AG08395 (cell line): ENCODE measurements around the gene TIMP4.

Source experiments
- DNase-seq: peaks from one replicate; pipeline ENCODE4 v3.0.0; 2012; ENCODE audit warnings: mixed read lengths, low spot score

Gene TIMP4

GRCh38 chr3:12158387-12159226, at the start of gene TIMP4:
Gene TIMP4, minus strand, starts transcription at chr3:12158912. Its CDS starts 72 bp downstream, at chr3:12158840.
- peak; percentile 22 for DNase-seq

GRCh38 chr3:12205171-12205570, 46.5 kb upstream of the TIMP4 start:
- no peak for DNase-seq

- no peak for DNase-seq
Measured at GRCh38 chr3:12201813-12202212, 43.1 kb upstream of the TIMP4 start.

- peak; percentile 44 for DNase-seq
Measured at GRCh38 chr3:12198301-12198700, 39.6 kb upstream of the TIMP4 start.

GRCh38 chr3:12197475-12197874, 38.8 kb upstream of the TIMP4 start:
- no peak for DNase-seq

- no peak for DNase-seq
Measured at GRCh38 chr3:12196684-12197083, 38.0 kb upstream of the TIMP4 start.

GRCh38 chr3:12195231-12195630, 36.5 kb upstream of the TIMP4 start:
- DNase-seq, result no peak

- DNase-seq, result no peak
Measured at GRCh38 chr3:12194669-12195161, 36.0 kb upstream of the TIMP4 start.

GRCh38 chr3:12194209-12194608, 35.5 kb upstream of the TIMP4 start:
- peak; percentile 56 for DNase-seq

- peak; percentile 86 for DNase-seq
Measured at GRCh38 chr3:12193485-12194165, 34.9 kb upstream of the TIMP4 start.

GRCh38 chr3:12192655-12193484, 34.2 kb upstream of the TIMP4 start:
- no peak for DNase-seq

GRCh38 chr3:12192173-12192572, 33.5 kb upstream of the TIMP4 start:
- DNase-seq, result no peak

GRCh38 chr3:12191559-12191958, 32.8 kb upstream of the TIMP4 start:
- no peak for DNase-seq

GRCh38 chr3:12190832-12191231, 32.1 kb upstream of the TIMP4 start:
- no peak for DNase-seq

- no peak for DNase-seq
Measured at GRCh38 chr3:12190221-12190807, 31.6 kb upstream of the TIMP4 start.

- no peak for DNase-seq
Measured at GRCh38 chr3:12188681-12189287, 30.1 kb upstream of the TIMP4 start.

- no peak for DNase-seq
Measured at GRCh38 chr3:12188328-12188648, 29.6 kb upstream of the TIMP4 start.

GRCh38 chr3:12187448-12188327, 29.0 kb upstream of the TIMP4 start:
- DNase-seq, result peak; percentile 56

- DNase-seq, result no peak
Measured at GRCh38 chr3:12186515-12187286, 28.0 kb upstream of the TIMP4 start.

- DNase-seq, result no peak
Measured at GRCh38 chr3:12186046-12186445, 27.3 kb upstream of the TIMP4 start.
